Central memory CD8-positive, alpha-beta T cell (primary cell): Measurements from ENCODE around the gene PERM1.

Experiments used
- ATAC-seq: fragments of 150-1000 bp; cut with Tn5 transposase; replicated peaks from 2 replicates; pipeline ENCODE4 v1.10.0; 2022; ENCODE audit warnings: mild to moderate bottlenecking, moderate FRiP score, moderate number of reproducible peaks; ENCODE audit not compliant: poor library complexity, severe bottlenecking; ENCODE audit errors: extremely low read depth
- DNase-seq, 2 donors: peaks; one replicate each; pipeline ENCODE4 v3.0.0; 2021; ENCODE audit warnings: low spot score in 2 of 2
- H3K27ac Mint-ChIP-seq: one replicate; pipeline ENCODE4 v1.8.0; 2022; ENCODE audit warnings: low read depth, mild to moderate bottlenecking, moderate library complexity, mixed read lengths
- H3K27me3 Mint-ChIP-seq: one replicate; pipeline ENCODE4 v1.8.0; 2022; ENCODE audit warnings: mixed read lengths
- H3K36me3 Mint-ChIP-seq: one replicate; pipeline ENCODE4 v1.8.0; 2022; ENCODE audit warnings: mild to moderate bottlenecking, moderate library complexity, mixed read lengths; ENCODE audit not compliant: insufficient read depth
- H3K4me1 Mint-ChIP-seq: one replicate; pipeline ENCODE4 v1.8.0; 2022; ENCODE audit warnings: mixed read lengths
- H3K4me3 Mint-ChIP-seq: one replicate; pipeline ENCODE4 v1.8.0; 2022; ENCODE audit warnings: mild to moderate bottlenecking, moderate library complexity, mixed read lengths
- H3K9me3 Mint-ChIP-seq: one replicate; pipeline ENCODE4 v1.8.0; 2022; ENCODE audit warnings: mixed read lengths

PERM1 gene

GRCh38 chr1:975896-976683 is 5.8 kb downstream of the PERM1 start:
- Mint-ChIP-seq H3K27me3 (peaks cover 17% of the 10 kb centered on the region), H3K4me1 (peaks cover 10% of the 10 kb centered on the region), H3K36me3 (peaks cover 2% of the 10 kb centered on the region), H3K4me3 (peak overlapping the region; percentile 65), H3K9me3 (no peaks in the 10 kb centered on the region), H3K27ac (no peak overlapping the region)
- DNase-seq, result peak; percentile 31 to 60
- peak; percentile 79 for ATAC-seq

- DNase-seq (no peak), ATAC-seq (no peak)
- Mint-ChIP-seq H3K9me3 (no peaks in the 10 kb centered on the region), H3K27me3 (peaks cover 17% of the 10 kb centered on the region), H3K4me1 (peaks cover 10% of the 10 kb centered on the region), H3K4me3 (peak overlapping the region; percentile 65), H3K27ac (no peak overlapping the region), H3K36me3 (peaks cover 2% of the 10 kb centered on the region)
Observed at GRCh38 chr1:975365-975764, 6.5 kb downstream of the PERM1 start.

GRCh38 chr1:974687-975328 is 7.1 kb downstream of the PERM1 start:
- Mint-ChIP-seq H3K4me3 (peak overlapping the region; percentile 56), H3K27me3 (peaks cover 17% of the 10 kb centered on the region), H3K4me1 (peaks cover 10% of the 10 kb centered on the region), H3K9me3 (no peaks in the 10 kb centered on the region), H3K27ac (no peak overlapping the region), H3K36me3 (peaks cover 2% of the 10 kb centered on the region)
- no peak for DNase-seq
- no peak for ATAC-seq

- Mint-ChIP-seq H3K4me1 (peaks cover 10% of the 10 kb centered on the region), H3K4me3 (no peak overlapping the region), H3K9me3 (no peaks in the 10 kb centered on the region), H3K27ac (no peak overlapping the region), H3K27me3 (peaks cover 17% of the 10 kb centered on the region), H3K36me3 (peaks cover 2% of the 10 kb centered on the region)
- DNase-seq (no peak), ATAC-seq (no peak)
Observed at GRCh38 chr1:974293-974640, 7.6 kb downstream of the PERM1 start.

GRCh38 chr1:973459-974292 is 8.2 kb downstream of the PERM1 start:
- H3K9me3 Mint-ChIP-seq, result no peaks in the 10 kb centered on the region
- H3K36me3 Mint-ChIP-seq, result peaks cover 2% of the 10 kb centered on the region
- peaks cover 17% of the 10 kb centered on the region for H3K27me3 Mint-ChIP-seq
- H3K4me1 Mint-ChIP-seq, result peaks cover 10% of the 10 kb centered on the region
- no peak overlapping the region for H3K27ac Mint-ChIP-seq
- no peak for ATAC-seq
- no peak overlapping the region for H3K4me3 Mint-ChIP-seq
- no peak for DNase-seq

- DNase-seq (no peak), ATAC-seq (no peak)
- H3K9me3 Mint-ChIP-seq, result no peaks in the 10 kb centered on the region
- peaks cover 17% of the 10 kb centered on the region for H3K27me3 Mint-ChIP-seq
- peaks cover 2% of the 10 kb centered on the region for H3K36me3 Mint-ChIP-seq
- peaks cover 5% of the 10 kb centered on the region for H3K4me1 Mint-ChIP-seq
- no peak overlapping the region for H3K27ac Mint-ChIP-seq
- no peak overlapping the region for H3K4me3 Mint-ChIP-seq
Observed at GRCh38 chr1:972726-973458, 9.0 kb downstream of the PERM1 start.

- Mint-ChIP-seq H3K9me3 (no peaks in the 10 kb centered on the region), H3K4me3 (no peak overlapping the region), H3K27ac (no peak overlapping the region), H3K27me3 (peaks cover 17% of the 10 kb centered on the region), H3K4me1 (peaks cover 5% of the 10 kb centered on the region), H3K36me3 (peaks cover 2% of the 10 kb centered on the region)
- DNase-seq (no peak), ATAC-seq (no peak)
Observed at GRCh38 chr1:971751-972506, 10.0 kb downstream of the PERM1 start.

- Mint-ChIP-seq H3K27me3 (peaks cover 17% of the 10 kb centered on the region), H3K9me3 (no peaks in the 10 kb centered on the region), H3K27ac (no peak overlapping the region), H3K36me3 (peaks cover 2% of the 10 kb centered on the region), H3K4me1 (peaks cover 5% of the 10 kb centered on the region), H3K4me3 (no peak overlapping the region)
- ATAC-seq (no peak), DNase-seq (no peak)
Observed at GRCh38 chr1:970973-971730, 10.7 kb downstream of the PERM1 start.

- Mint-ChIP-seq H3K9me3 (no peaks in the 10 kb centered on the region), H3K4me1 (no peaks in the 10 kb centered on the region), H3K27ac (no peak overlapping the region), H3K36me3 (no peaks in the 10 kb centered on the region), H3K4me3 (no peak overlapping the region), H3K27me3 (peaks cover 10% of the 10 kb centered on the region)
- ATAC-seq (no peak), DNase-seq (no peak)
Observed at GRCh38 chr1:970242-970972, 11.5 kb downstream of the PERM1 start.

- ATAC-seq (no peak), DNase-seq (no peak)
- Mint-ChIP-seq H3K36me3 (no peaks in the 10 kb centered on the region), H3K27ac (no peak overlapping the region), H3K4me3 (no peak overlapping the region), H3K4me1 (no peaks in the 10 kb centered on the region), H3K9me3 (no peaks in the 10 kb centered on the region), H3K27me3 (no peaks in the 10 kb centered on the region)
Observed at GRCh38 chr1:969260-969855, 12.5 kb downstream of the PERM1 start.
